Measurements from ENCODE around the gene GAR1.

DNA sequence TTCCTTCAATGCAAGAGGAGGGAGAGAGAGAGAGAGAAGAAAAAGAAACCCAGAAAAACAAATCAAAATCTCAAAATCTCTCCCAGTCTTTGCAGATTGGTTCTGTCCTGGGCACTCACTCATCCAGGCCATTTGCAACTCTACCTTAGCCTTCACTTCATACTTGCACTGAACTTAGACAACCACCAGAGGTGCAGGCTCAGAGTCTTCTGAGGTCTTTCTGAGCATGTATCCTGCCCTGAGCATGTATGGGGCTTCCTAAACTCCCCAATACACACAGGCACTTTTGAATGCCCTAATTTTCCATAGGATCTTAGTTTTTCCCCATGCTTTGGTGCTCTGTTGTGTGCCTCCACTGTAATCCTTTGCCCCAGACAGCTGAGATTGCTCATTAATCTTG, 16.7 kb upstream of the GAR1 start:
- TF ChIP-seq POLR2AphosphoS5 (IDR thresholded peaks at IDR 0.05) (no peak), POLR2A (IDR thresholded peaks at IDR 0.05) (no peak)
- TF ChIP-seq, protein P1, sequence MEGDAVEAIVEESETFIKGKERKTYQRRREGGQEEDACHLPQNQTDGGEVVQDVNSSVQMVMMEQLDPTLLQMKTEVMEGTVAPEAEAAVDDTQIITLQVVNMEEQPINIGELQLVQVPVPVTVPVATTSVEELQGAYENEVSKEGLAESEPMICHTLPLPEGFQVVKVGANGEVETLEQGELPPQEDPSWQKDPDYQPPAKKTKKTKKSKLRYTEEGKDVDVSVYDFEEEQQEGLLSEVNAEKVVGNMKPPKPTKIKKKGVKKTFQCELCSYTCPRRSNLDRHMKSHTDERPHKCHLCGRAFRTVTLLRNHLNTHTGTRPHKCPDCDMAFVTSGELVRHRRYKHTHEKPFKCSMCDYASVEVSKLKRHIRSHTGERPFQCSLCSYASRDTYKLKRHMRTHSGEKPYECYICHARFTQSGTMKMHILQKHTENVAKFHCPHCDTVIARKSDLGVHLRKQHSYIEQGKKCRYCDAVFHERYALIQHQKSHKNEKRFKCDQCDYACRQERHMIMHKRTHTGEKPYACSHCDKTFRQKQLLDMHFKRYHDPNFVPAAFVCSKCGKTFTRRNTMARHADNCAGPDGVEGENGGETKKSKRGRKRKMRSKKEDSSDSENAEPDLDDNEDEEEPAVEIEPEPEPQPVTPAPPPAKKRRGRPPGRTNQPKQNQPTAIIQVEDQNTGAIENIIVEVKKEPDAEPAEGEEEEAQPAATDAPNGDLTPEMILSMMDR (IDR thresholded peaks at IDR 0.05): no peak
